Chondrocyte (in vitro differentiated cells): ENCODE results near the gene KLHL40. TPM values are rescaled to one million over a fixed set of nuclear protein-coding genes. Genes with fewer than 3 reads are reported as not detected.

Experiments
- DNase-seq: peaks from one replicate; pipeline ENCODE4 v3.0.0; 2021; ENCODE audit warnings: mixed read lengths, low spot score
- H3K27ac Mint-ChIP-seq: one replicate; pipeline ENCODE4 v1.8.0; 2021; ENCODE audit warnings: mild to moderate bottlenecking, moderate library complexity, mixed read lengths; ENCODE audit not compliant: unreplicated experiment
- H3K27me3 Mint-ChIP-seq: 2 replicates; pipeline ENCODE4 v1.8.0; 2021; ENCODE audit warnings: low read depth, mixed read lengths
- H3K36me3 Mint-ChIP-seq: 2 replicates; pipeline ENCODE4 v1.8.0; 2021; ENCODE audit warnings: low read depth, mixed read lengths
- H3K4me1 Mint-ChIP-seq: 2 replicates; pipeline ENCODE4 v1.8.0; 2021; ENCODE audit warnings: low read depth, mild to moderate bottlenecking, mixed read lengths
- H3K4me3 Mint-ChIP-seq: one replicate; pipeline ENCODE4 v1.8.0; 2021; ENCODE audit warnings: mild to moderate bottlenecking, moderate library complexity, mixed read lengths; ENCODE audit not compliant: unreplicated experiment
- H3K9me3 Mint-ChIP-seq: 2 replicates; pipeline ENCODE4 v1.8.0; 2021; ENCODE audit warnings: low read depth, mixed read lengths
- total RNA-seq: library from RNA; stranded (reverse); gene quantifications from 3 replicates; pipeline ENCODE4 v1.2.1, GENCODE V29; 2021
- TF ChIP-seq, protein P1 (sequence below): fragments of 200-600 bp; sonication (generic); IDR thresholded peaks from 2 replicates; pipeline ENCODE4 v1.5.0; 2021; ENCODE audit warnings: antibody characterized with exemption, mild to moderate bottlenecking, moderate library complexity

KLHL40 gene
- total RNA-seq, 1 donor from 2014 or later: not detected

- H3K36me3 Mint-ChIP-seq: no peaks in the 10 kb centered on the region
- H3K4me3 Mint-ChIP-seq: no peak overlapping the region
- TF ChIP-seq, protein P1, sequence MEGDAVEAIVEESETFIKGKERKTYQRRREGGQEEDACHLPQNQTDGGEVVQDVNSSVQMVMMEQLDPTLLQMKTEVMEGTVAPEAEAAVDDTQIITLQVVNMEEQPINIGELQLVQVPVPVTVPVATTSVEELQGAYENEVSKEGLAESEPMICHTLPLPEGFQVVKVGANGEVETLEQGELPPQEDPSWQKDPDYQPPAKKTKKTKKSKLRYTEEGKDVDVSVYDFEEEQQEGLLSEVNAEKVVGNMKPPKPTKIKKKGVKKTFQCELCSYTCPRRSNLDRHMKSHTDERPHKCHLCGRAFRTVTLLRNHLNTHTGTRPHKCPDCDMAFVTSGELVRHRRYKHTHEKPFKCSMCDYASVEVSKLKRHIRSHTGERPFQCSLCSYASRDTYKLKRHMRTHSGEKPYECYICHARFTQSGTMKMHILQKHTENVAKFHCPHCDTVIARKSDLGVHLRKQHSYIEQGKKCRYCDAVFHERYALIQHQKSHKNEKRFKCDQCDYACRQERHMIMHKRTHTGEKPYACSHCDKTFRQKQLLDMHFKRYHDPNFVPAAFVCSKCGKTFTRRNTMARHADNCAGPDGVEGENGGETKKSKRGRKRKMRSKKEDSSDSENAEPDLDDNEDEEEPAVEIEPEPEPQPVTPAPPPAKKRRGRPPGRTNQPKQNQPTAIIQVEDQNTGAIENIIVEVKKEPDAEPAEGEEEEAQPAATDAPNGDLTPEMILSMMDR: no peak
- H3K27me3 Mint-ChIP-seq: peaks cover 8% of the 10 kb centered on the region
- no peak for DNase-seq
- H3K27ac Mint-ChIP-seq: no peak overlapping the region
- H3K9me3 Mint-ChIP-seq: no peaks in the 10 kb centered on the region
- H3K4me1 Mint-ChIP-seq: peaks cover 4% of the 10 kb centered on the region
Observed at GRCh38 chr3:42697289-42698051, 12.1 kb downstream of the KLHL40 start.

DNA sequence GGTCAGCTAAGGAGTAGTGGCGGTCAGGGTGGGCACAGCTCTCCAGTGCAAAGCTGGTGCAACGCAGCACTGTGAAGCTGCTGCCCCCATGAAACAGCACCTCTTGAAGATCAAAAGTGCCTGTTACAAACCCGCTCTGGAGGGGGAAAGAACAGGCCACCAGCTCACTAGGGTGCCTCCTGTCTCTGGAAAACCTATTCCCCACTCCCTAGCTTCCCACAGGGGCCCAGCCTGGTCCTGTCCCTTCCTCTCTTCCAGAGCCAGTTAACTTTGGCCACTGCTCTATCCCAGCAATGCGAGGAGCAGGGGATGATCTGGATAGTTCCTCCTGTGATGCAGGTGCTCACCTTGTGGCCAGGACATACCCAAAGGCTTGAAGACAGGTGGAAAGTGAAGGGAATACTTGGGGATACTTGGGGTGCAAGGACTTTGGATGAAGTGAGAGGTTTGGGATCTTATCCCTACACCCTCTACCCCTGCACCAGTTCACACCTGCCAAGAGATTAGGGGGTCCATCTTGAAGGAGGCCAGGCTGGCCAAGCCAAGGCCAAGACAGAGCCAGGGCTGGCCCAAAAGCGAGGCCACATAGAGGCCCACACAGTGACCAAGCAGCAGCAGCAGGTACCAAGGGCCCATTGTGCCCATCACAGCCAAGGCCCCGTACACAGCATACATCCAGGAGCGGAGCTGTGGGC, 13.0 kb downstream of the KLHL40 start:
- Mint-ChIP-seq H3K27ac (no peak overlapping the region), H3K9me3 (no peaks in the 10 kb centered on the region), H3K36me3 (no peaks in the 10 kb centered on the region), H3K4me3 (no peak overlapping the region), H3K4me1 (peaks cover 4% of the 10 kb centered on the region), H3K27me3 (peaks cover 8% of the 10 kb centered on the region)
- DNase-seq: no peak
- TF ChIP-seq, protein P1: no peak

DNA sequence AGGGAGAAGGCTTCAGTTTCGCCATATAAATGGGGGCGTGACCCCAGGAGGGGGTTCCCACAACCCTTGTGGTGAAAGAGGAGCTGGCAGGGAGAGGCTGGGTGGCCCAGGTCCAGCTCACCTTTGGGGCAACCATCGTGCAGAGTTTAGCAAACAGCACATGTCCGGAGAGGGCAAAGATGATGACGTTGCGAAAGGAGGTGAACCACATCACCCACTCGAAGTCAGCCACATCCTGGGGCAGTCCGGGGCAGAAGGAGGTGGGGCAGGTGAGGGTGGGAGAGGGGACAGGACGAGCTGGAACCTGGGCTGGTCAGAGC, 13.5 kb downstream of the KLHL40 start:
- Mint-ChIP-seq H3K9me3 (no peaks in the 10 kb centered on the region), H3K4me1 (peaks cover 4% of the 10 kb centered on the region), H3K27me3 (peaks cover 8% of the 10 kb centered on the region), H3K4me3 (no peak overlapping the region), H3K36me3 (no peaks in the 10 kb centered on the region), H3K27ac (no peak overlapping the region)
- no peak for DNase-seq
- TF ChIP-seq, protein P1: no peak

- Mint-ChIP-seq H3K27ac (no peak overlapping the region), H3K4me3 (no peak overlapping the region), H3K4me1 (peaks cover 4% of the 10 kb centered on the region), H3K36me3 (no peaks in the 10 kb centered on the region), H3K9me3 (no peaks in the 10 kb centered on the region), H3K27me3 (peaks cover 8% of the 10 kb centered on the region)
- TF ChIP-seq, protein P1: no peak
- no peak for DNase-seq
Observed at GRCh38 chr3:42699511-42699971, 14.2 kb downstream of the KLHL40 start.

GRCh38 chr3:42700366-42701288, 15.3 kb downstream of the KLHL40 start:
- Mint-ChIP-seq H3K4me1 (peaks cover 4% of the 10 kb centered on the region), H3K9me3 (no peaks in the 10 kb centered on the region), H3K36me3 (no peaks in the 10 kb centered on the region), H3K4me3 (no peak overlapping the region), H3K27me3 (peaks cover 8% of the 10 kb centered on the region), H3K27ac (no peak overlapping the region)
- no peak for DNase-seq
- TF ChIP-seq, protein P1: no peak
